ENCODE data around the gene DNAH1. TPM values are rescaled to one million over a fixed set of nuclear protein-coding genes. Genes with fewer than 3 reads are reported as not detected.

The DNAH1 gene
- total RNA-seq, 1 donor from 2014 or later, result 3.3 TPM

DNA sequence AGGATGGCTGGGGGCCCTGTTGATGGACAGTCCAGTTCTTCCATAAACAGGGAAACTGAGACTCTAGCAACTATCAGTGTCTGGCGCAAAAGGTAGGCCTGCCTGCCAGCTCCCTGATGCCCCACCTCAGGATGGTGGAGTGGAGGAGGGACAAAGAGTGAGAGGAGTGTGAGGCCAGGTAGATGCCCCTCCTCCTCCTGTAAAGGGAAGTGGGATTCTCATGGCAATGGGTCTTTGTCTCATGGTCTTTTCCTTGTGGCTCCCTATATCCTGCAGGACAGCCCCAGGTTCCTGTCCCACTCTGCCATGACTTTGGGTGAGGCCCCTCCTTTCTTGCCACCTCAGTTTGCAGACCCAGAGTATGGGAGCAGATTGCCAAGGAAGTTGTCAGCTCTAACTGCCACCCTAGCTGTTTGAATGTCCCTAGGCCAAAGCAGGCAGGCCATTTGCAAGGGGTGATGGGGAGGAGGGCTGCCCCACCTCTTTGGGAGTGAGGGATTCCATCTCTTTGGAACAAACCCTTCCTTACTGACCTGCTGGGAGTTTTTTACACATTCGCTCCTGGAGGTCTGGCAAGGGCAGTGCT lies 2.8 kb upstream of the DNAH1 start:
- no peak overlapping the region for H3K27ac Mint-ChIP-seq (ENCODE audit: unreplicated experiment)
- peaks cover 4% of the 10 kb centered on the region for H3K36me3 Mint-ChIP-seq (ENCODE audit: low read depth, unreplicated experiment)
- peaks cover 10% of the 10 kb centered on the region for H3K27me3 Mint-ChIP-seq (ENCODE audit: unreplicated experiment)
- no peak for DNase-seq (ENCODE audit: low spot score)
- TF ChIP-seq, protein P1, sequence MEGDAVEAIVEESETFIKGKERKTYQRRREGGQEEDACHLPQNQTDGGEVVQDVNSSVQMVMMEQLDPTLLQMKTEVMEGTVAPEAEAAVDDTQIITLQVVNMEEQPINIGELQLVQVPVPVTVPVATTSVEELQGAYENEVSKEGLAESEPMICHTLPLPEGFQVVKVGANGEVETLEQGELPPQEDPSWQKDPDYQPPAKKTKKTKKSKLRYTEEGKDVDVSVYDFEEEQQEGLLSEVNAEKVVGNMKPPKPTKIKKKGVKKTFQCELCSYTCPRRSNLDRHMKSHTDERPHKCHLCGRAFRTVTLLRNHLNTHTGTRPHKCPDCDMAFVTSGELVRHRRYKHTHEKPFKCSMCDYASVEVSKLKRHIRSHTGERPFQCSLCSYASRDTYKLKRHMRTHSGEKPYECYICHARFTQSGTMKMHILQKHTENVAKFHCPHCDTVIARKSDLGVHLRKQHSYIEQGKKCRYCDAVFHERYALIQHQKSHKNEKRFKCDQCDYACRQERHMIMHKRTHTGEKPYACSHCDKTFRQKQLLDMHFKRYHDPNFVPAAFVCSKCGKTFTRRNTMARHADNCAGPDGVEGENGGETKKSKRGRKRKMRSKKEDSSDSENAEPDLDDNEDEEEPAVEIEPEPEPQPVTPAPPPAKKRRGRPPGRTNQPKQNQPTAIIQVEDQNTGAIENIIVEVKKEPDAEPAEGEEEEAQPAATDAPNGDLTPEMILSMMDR (IDR thresholded peaks at IDR 0.05; ENCODE audit: unreplicated experiment), result no peak
- H3K4me1 Mint-ChIP-seq (ENCODE audit: unreplicated experiment), result peaks cover 3% of the 10 kb centered on the region
- no peaks in the 10 kb centered on the region for H3K9me3 Mint-ChIP-seq (ENCODE audit: unreplicated experiment)
- no peak overlapping the region for H3K4me3 Mint-ChIP-seq (ENCODE audit: unreplicated experiment)

GRCh38 chr3:52313774-52314188 lies 2.3 kb upstream of the DNAH1 start:
- H3K4me1 Mint-ChIP-seq (ENCODE audit: unreplicated experiment), result peaks cover 5% of the 10 kb centered on the region
- TF ChIP-seq, protein P1 (IDR thresholded peaks at IDR 0.05; ENCODE audit: unreplicated experiment), result no peak
- H3K9me3 Mint-ChIP-seq (ENCODE audit: unreplicated experiment), result no peaks in the 10 kb centered on the region
- H3K27me3 Mint-ChIP-seq (ENCODE audit: unreplicated experiment), result peaks cover 6% of the 10 kb centered on the region
- no peak overlapping the region for H3K4me3 Mint-ChIP-seq (ENCODE audit: unreplicated experiment)
- no peak for DNase-seq (ENCODE audit: low spot score)
- no peak overlapping the region for H3K27ac Mint-ChIP-seq (ENCODE audit: unreplicated experiment)
- peaks cover 4% of the 10 kb centered on the region for H3K36me3 Mint-ChIP-seq (ENCODE audit: low read depth, unreplicated experiment)

DNA sequence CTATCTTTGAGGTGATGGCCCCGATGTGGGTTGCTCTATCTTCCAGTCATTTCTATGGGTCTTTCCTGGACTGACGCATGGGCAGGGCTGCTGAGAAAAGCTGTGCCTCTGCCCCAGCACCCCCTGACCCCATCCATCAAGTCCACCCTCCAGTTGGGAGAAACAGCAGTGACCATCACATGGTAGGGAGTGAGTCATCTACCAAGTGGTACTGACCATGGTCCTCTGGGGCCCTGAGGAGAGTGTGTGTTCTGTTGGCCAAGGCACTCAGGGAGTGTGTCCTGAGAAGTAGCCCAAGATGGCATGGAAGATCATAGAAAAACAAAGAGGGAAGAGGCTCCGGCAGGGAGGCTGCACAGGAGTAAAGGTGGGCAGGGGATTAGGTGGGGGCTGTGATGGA lies 1.6 kb upstream of the DNAH1 start:
- TF ChIP-seq, protein P1 (IDR thresholded peaks at IDR 0.05; ENCODE audit: unreplicated experiment), result no peak
- Mint-ChIP-seq H3K4me1 (ENCODE audit: unreplicated experiment) (peaks cover 5% of the 10 kb centered on the region), H3K27ac (ENCODE audit: unreplicated experiment) (no peak overlapping the region), H3K9me3 (ENCODE audit: unreplicated experiment) (no peaks in the 10 kb centered on the region), H3K36me3 (ENCODE audit: low read depth, unreplicated experiment) (peaks cover 4% of the 10 kb centered on the region), H3K27me3 (ENCODE audit: unreplicated experiment) (peaks cover 5% of the 10 kb centered on the region), H3K4me3 (ENCODE audit: unreplicated experiment) (no peak overlapping the region)
- DNase-seq (ENCODE audit: low spot score), result no peak

GRCh38 chr3:52315006-52315405 lies 1.1 kb upstream of the DNAH1 start:
- no peak for DNase-seq (ENCODE audit: low spot score)
- H3K4me3 Mint-ChIP-seq (ENCODE audit: unreplicated experiment), result no peak overlapping the region
- H3K9me3 Mint-ChIP-seq (ENCODE audit: unreplicated experiment), result no peaks in the 10 kb centered on the region
- peaks cover 5% of the 10 kb centered on the region for H3K4me1 Mint-ChIP-seq (ENCODE audit: unreplicated experiment)
- H3K27ac Mint-ChIP-seq (ENCODE audit: unreplicated experiment), result no peak overlapping the region
- peaks cover 5% of the 10 kb centered on the region for H3K27me3 Mint-ChIP-seq (ENCODE audit: unreplicated experiment)
- TF ChIP-seq, protein P1 (IDR thresholded peaks at IDR 0.05; ENCODE audit: unreplicated experiment), result no peak
- peaks cover under 1% of the 10 kb centered on the region for H3K36me3 Mint-ChIP-seq (ENCODE audit: low read depth, unreplicated experiment)

DNA sequence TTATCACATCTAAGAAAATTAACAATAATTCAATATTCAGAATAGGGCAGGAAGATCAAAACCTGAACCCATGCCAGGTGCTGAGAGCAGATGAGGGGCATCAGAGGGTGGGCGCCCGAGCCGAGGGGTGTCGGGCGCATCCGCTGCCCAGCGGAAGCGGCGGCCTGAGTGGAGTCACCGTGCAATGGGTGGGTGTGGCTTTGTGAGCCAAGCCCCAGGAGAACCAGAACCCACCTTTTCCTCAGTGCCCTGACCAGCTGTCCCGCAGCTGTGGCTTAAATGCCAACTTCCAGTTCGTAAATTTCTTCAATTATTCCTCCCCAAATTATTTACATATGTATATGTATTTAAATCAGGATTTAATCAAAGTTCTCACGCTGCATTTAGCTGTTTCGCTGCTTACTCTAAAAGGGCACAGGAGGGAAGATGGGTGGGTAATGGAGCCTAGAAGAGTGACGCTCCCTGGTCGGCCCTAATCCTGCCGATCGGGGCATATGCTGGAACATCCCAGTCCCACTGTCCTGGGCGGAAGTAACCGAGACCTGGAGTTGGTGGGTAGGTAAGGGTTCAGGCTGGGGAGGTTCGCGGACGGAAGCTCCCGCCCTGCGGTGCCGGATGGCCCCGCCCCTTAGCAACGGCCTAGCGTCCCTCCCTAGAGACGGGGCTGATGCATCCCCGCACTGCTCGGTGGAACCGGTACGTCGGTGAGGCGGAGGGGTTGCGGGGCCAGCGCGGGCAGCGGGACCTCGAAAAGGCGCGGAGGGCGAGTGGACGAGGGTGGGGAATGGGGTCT lies 1.3 kb downstream of the DNAH1 start:
- Mint-ChIP-seq H3K4me3 (ENCODE audit: unreplicated experiment) (peak overlapping the region; percentile 37), H3K27me3 (ENCODE audit: unreplicated experiment) (peaks cover 5% of the 10 kb centered on the region), H3K27ac (ENCODE audit: unreplicated experiment) (no peak overlapping the region), H3K4me1 (ENCODE audit: unreplicated experiment) (peaks cover 14% of the 10 kb centered on the region), H3K9me3 (ENCODE audit: unreplicated experiment) (no peaks in the 10 kb centered on the region), H3K36me3 (ENCODE audit: low read depth, unreplicated experiment) (no peaks in the 10 kb centered on the region)
- peak; percentile 68 for DNase-seq (ENCODE audit: low spot score)
- TF ChIP-seq, protein P1 (IDR thresholded peaks at IDR 0.05; ENCODE audit: unreplicated experiment), result no peak

All from endothelial cell (in vitro differentiated cells).